Measurements from ENCODE around the gene CENPX. TPM values are rescaled to one million over a fixed set of nuclear protein-coding genes. Genes with fewer than 3 reads are reported as not detected.

CENPX gene
- total RNA-seq, 1 donor from 2014 or later: 20.9 TPM

DNA sequence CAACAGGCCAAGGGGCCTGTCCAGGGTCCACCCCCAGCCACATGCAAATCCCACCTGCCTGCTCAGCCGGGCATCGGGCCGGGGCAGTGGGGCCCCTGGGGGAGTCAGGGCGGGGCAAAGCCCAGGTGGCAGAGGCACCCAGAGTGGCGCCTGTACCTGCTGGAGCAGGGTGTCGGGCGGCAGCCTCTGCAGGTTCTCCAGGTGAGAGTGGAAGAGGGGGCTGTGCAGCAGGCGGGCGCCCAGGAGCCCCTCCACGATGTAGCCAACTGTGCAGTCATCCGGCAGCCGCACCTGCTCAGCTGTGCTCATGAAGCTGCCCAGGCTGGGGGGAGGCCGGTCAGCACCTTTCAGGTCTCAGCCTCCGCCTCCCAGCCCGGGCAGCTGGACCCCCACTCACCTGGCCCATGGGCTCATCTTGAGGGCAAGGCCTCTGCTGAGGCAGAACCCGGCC, 26.9 kb upstream of the CENPX start:
- Histone ChIP-seq H3K9ac (ENCODE audit: low read depth in 1 of 3, low read length in 3 of 3) (no peak overlapping the region), H3K4me3 (ENCODE audit: low read length in 3 of 3) (no peak overlapping the region), H3K36me3 (ENCODE audit: control insufficient read depth in 3 of 3, insufficient read depth in 3 of 3, low read length in 3 of 3) (peaks cover 28 to 41% (median 29%) of the 10 kb centered on the region in 3 donors), H3K27ac (ENCODE audit: low read depth, low read length) (no peak overlapping the region), H3K9me3 (ENCODE audit: control insufficient read depth in 3 of 3, low read length in 3 of 3) (no peaks in the 10 kb centered on the region), H3K4me1 (ENCODE audit: control insufficient read depth in 3 of 3, insufficient read depth in 3 of 3, low read length in 3 of 3) (peaks cover 25 to 35% (median 26%) of the 10 kb centered on the region in 3 donors), H3K27me3 (ENCODE audit: control insufficient read depth in 3 of 3, insufficient read depth in 3 of 3, low read length in 3 of 3) (no peaks in the 10 kb centered on the region)

DNA sequence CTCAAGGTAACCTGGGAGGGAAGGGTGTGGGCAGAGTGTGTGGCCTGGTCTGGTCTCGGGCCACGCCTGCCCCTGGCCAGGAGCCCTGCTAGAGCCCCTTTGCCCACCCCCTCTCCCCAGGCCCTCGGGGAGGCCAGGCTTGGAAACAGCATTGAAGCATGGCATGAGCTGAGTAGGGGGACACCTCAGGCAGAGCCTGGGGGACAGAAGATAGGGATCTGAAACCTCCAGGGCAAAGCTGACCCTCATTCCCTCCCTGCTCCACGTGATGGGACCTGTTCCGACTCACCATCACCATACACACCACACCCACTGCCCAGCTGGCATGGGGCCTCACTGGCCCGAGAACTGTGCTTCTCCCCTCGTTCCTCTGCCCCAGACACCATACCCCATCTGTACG, 26.4 kb upstream of the CENPX start:
- H3K9me3 ChIP-seq (ENCODE audit: control insufficient read depth in 3 of 3, low read length in 3 of 3): no peaks in the 10 kb centered on the region
- H3K4me1 ChIP-seq (ENCODE audit: control insufficient read depth in 3 of 3, insufficient read depth in 3 of 3, low read length in 3 of 3): peaks cover 25 to 35% (median 26%) of the 10 kb centered on the region in 3 donors
- no peak overlapping the region for H3K27ac ChIP-seq (ENCODE audit: low read depth, low read length)

DNA sequence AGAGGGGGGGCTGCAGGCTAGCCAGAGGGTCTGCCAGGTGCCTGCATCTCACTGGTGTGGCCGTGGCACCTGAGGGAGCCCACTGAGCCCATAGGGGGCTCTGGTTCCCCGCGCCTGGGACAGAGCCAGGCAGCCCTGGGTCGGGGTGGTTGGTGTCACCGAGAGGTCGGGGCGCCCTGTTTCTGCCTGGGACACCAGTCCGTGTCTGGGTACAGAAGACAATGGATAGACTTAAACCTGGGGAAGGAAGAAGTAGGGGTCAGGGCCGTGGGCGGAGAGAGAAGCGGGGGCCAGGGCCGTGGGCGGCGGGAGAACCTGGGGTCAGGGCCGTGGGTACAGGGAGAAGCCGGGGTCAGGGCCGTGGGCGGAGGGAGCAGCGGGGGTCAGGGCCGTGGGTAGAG, 25.9 kb upstream of the CENPX start:
- H3K36me3 ChIP-seq (ENCODE audit: control insufficient read depth in 3 of 3, insufficient read depth in 3 of 3, low read length in 3 of 3): peaks cover 19 to 32% (median 21%) of the 10 kb centered on the region in 3 donors
- peaks cover 21 to 30% (median 23%) of the 10 kb centered on the region in 3 donors for H3K4me1 ChIP-seq (ENCODE audit: control insufficient read depth in 3 of 3, insufficient read depth in 3 of 3, low read length in 3 of 3)
- H3K27me3 ChIP-seq (ENCODE audit: control insufficient read depth in 3 of 3, insufficient read depth in 3 of 3, low read length in 3 of 3): no peaks in the 10 kb centered on the region
- H3K27ac ChIP-seq (ENCODE audit: low read depth, low read length): no peak overlapping the region
- H3K9ac ChIP-seq (ENCODE audit: low read depth in 1 of 3, low read length in 3 of 3): no peak overlapping the region
- no peak overlapping the region for H3K4me3 ChIP-seq (ENCODE audit: low read length in 3 of 3)
- no peaks in the 10 kb centered on the region for H3K9me3 ChIP-seq (ENCODE audit: control insufficient read depth in 3 of 3, low read length in 3 of 3)

More for the DNA sequence above, 26.4 kb upstream of the CENPX start:
- H3K36me3 ChIP-seq (ENCODE audit: control insufficient read depth in 3 of 3, insufficient read depth in 3 of 3, low read length in 3 of 3): peaks cover 25 to 37% (median 26%) of the 10 kb centered on the region in 3 donors
- no peaks in the 10 kb centered on the region for H3K27me3 ChIP-seq (ENCODE audit: control insufficient read depth in 3 of 3, insufficient read depth in 3 of 3, low read length in 3 of 3)
- no peak overlapping the region for H3K9ac ChIP-seq (ENCODE audit: low read depth in 1 of 3, low read length in 3 of 3)
- no peak overlapping the region for H3K4me3 ChIP-seq (ENCODE audit: low read length in 3 of 3)

DNA sequence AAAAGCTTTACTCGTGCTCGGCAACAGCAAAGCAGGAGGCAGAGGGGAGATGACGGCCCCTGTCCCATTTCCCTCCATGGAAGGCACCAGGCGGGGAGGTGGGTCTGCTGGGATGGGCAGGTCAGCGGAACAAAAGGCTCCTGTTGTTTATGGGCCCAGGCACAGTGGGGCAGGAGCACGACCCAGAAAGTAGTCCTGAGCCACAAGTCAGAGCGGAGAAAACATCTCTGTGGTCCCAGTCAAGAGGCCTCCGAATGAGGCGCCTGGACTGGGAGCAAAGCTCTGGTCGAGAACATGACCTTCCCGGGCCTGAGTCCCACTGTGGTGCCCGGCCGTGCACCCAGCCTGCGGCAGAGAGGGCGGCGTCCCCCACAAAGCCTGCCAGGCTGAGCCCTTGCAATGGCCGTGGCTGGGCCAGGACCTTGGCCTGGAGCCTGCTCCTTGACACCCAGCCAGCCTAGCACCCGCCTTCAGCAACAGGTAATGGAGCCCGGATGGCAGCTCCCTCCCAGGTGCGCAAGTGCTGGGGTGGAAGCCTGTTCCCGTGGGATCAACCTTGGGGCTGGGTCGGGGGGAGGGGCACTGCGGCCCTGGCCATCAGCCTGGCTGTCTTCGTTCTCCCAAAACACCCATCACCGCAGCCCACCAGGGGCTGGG, 25.4 kb upstream of the CENPX start:
- H3K27ac ChIP-seq (ENCODE audit: low read depth, low read length): no peak overlapping the region
- no peak overlapping the region for H3K9ac ChIP-seq (ENCODE audit: low read depth in 1 of 3, low read length in 3 of 3)

DNA sequence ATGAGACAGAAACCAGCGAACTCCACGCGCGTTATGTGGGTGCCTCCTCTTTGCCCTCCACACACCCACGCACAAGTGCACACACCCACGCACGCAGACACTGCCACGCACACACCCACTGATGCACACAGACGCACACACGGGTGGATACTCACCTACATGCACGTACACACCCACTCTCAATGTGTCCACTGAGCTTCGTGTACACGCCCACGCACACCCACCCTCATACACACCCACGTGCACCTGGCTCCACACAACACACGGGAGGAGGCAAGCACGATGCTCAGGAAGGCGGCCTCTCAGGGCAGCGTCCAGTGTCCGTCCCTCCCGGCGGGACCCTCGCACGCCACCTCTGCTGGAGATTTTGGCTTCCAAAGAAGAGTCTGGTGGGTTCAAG, 24.7 kb upstream of the CENPX start:
- no peak overlapping the region for H3K4me3 ChIP-seq (ENCODE audit: low read length in 3 of 3)
- H3K27ac ChIP-seq (ENCODE audit: low read depth, low read length): no peak overlapping the region
- peaks cover 9 to 18% (median 12%) of the 10 kb centered on the region in 3 donors for H3K4me1 ChIP-seq (ENCODE audit: control insufficient read depth in 3 of 3, insufficient read depth in 3 of 3, low read length in 3 of 3)
- no peak overlapping the region for H3K9ac ChIP-seq (ENCODE audit: low read depth in 1 of 3, low read length in 3 of 3)
- no peaks in the 10 kb centered on the region for H3K27me3 ChIP-seq (ENCODE audit: control insufficient read depth in 3 of 3, insufficient read depth in 3 of 3, low read length in 3 of 3)
- peaks cover 19 to 29% (median 21%) of the 10 kb centered on the region in 3 donors for H3K36me3 ChIP-seq (ENCODE audit: control insufficient read depth in 3 of 3, insufficient read depth in 3 of 3, low read length in 3 of 3)
- no peaks in the 10 kb centered on the region for H3K9me3 ChIP-seq (ENCODE audit: control insufficient read depth in 3 of 3, low read length in 3 of 3)

More for the DNA sequence above, 25.4 kb upstream of the CENPX start:
- H3K27me3 ChIP-seq (ENCODE audit: control insufficient read depth in 3 of 3, insufficient read depth in 3 of 3, low read length in 3 of 3): no peaks in the 10 kb centered on the region
- no peak overlapping the region for H3K4me3 ChIP-seq (ENCODE audit: low read length in 3 of 3)
- H3K4me1 ChIP-seq (ENCODE audit: control insufficient read depth in 3 of 3, insufficient read depth in 3 of 3, low read length in 3 of 3): peaks cover 16 to 25% (median 18%) of the 10 kb centered on the region in 3 donors
- no peaks in the 10 kb centered on the region for H3K9me3 ChIP-seq (ENCODE audit: control insufficient read depth in 3 of 3, low read length in 3 of 3)
- peaks cover 19 to 29% (median 21%) of the 10 kb centered on the region in 3 donors for H3K36me3 ChIP-seq (ENCODE audit: control insufficient read depth in 3 of 3, insufficient read depth in 3 of 3, low read length in 3 of 3)

DNA sequence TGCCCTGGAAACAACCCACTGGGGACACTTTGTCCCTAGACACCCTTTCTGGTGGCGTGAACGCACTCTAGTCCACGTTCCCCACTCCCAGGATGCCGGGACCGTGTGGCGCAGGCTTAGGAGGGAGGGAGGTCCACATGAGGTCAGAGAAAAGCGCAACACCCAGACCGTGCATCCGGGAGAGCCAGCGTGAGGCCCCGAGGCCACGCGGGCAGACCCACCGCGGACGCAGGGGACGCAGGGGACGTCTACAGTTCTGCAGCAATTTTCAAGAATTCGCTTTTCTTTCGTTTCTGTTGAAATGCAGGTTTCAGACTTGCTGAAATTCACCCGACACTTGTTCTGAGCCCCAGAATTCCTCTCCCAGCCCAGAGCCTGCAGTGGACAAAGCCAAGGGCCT, 24.2 kb upstream of the CENPX start:
- no peaks in the 10 kb centered on the region for H3K9me3 ChIP-seq (ENCODE audit: control insufficient read depth in 3 of 3, low read length in 3 of 3)
- no peak overlapping the region for H3K27ac ChIP-seq (ENCODE audit: low read depth, low read length)
- peak overlapping the region in 1 of 3 donors; percentile 8 for H3K9ac ChIP-seq (ENCODE audit: low read depth in 1 of 3, low read length in 3 of 3)
- H3K4me3 ChIP-seq (ENCODE audit: low read length in 3 of 3): no peak overlapping the region
- H3K36me3 ChIP-seq (ENCODE audit: control insufficient read depth in 3 of 3, insufficient read depth in 3 of 3, low read length in 3 of 3): peaks cover 19 to 29% (median 21%) of the 10 kb centered on the region in 3 donors
- H3K4me1 ChIP-seq (ENCODE audit: control insufficient read depth in 3 of 3, insufficient read depth in 3 of 3, low read length in 3 of 3): peaks cover 9 to 14% (median 9%) of the 10 kb centered on the region in 3 donors
- no peaks in the 10 kb centered on the region for H3K27me3 ChIP-seq (ENCODE audit: control insufficient read depth in 3 of 3, insufficient read depth in 3 of 3, low read length in 3 of 3)

DNA sequence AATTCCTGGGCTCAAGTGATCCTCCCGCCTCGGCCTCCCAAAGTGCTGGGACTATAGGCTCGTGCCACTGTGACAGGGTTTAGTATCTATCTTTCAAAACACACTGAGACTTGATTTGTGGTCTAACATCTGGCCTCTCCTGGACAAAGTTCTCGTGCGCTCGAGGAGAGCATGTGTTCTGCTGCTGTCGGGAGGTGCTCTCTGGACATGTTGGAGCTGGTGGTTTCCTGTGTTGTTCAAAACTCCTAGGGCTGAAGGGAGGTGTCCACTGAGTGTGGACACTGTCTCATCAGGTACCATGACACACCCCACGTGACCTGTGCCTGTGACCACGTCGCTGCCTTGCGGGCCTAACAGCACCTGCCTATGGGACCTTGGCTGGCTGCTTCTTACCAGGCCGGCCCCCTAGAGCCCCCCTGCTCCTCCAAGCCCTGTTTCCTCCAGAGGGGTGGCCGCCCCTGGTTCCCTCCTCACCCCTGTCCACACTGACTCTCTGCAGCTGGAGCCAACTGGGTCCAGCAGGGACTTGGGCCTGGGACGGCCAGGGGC, 23.3 kb upstream of the CENPX start:
- H3K27ac ChIP-seq (ENCODE audit: low read depth, low read length): no peak overlapping the region
- H3K4me3 ChIP-seq (ENCODE audit: low read length in 3 of 3): no peak overlapping the region
- H3K9me3 ChIP-seq (ENCODE audit: control insufficient read depth in 3 of 3, low read length in 3 of 3): no peaks in the 10 kb centered on the region
- H3K4me1 ChIP-seq (ENCODE audit: control insufficient read depth in 3 of 3, insufficient read depth in 3 of 3, low read length in 3 of 3): peaks cover 9 to 13% (median 9%) of the 10 kb centered on the region in 3 donors
- H3K36me3 ChIP-seq (ENCODE audit: control insufficient read depth in 3 of 3, insufficient read depth in 3 of 3, low read length in 3 of 3): peaks cover 19 to 29% (median 21%) of the 10 kb centered on the region in 3 donors
- H3K9ac ChIP-seq (ENCODE audit: low read depth in 1 of 3, low read length in 3 of 3): no peak overlapping the region
- H3K27me3 ChIP-seq (ENCODE audit: control insufficient read depth in 3 of 3, insufficient read depth in 3 of 3, low read length in 3 of 3): no peaks in the 10 kb centered on the region

DNA sequence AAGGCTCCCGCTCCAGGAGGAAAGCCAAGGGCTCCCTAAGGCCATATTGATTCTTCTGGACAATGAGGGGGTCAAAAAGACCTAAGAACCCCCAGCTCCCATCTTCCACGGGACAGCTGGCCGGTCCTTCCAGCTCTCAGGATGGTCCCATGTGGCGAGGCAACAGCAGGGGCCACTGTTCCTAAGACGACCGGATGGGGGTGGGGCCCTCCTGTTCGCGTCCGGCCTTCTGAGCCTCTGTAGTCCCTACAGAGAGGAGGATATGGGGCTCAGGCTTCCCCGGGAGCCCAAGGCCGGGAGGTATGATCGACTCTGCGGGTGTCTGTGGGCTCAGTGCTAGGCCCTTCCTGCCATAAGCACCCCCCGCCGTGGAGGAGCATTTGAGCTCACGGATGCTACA, 20.8 kb upstream of the CENPX start:
- no peak overlapping the region for H3K9ac ChIP-seq (ENCODE audit: low read depth in 1 of 3, low read length in 3 of 3)
- no peak overlapping the region for H3K27ac ChIP-seq (ENCODE audit: low read depth, low read length)
- no peaks in the 10 kb centered on the region for H3K9me3 ChIP-seq (ENCODE audit: control insufficient read depth in 3 of 3, low read length in 3 of 3)
- peaks cover 9 to 17% (median 12%) of the 10 kb centered on the region in 3 donors for H3K36me3 ChIP-seq (ENCODE audit: control insufficient read depth in 3 of 3, insufficient read depth in 3 of 3, low read length in 3 of 3)
- H3K27me3 ChIP-seq (ENCODE audit: control insufficient read depth in 3 of 3, insufficient read depth in 3 of 3, low read length in 3 of 3): no peaks in the 10 kb centered on the region
- H3K4me1 ChIP-seq (ENCODE audit: control insufficient read depth in 3 of 3, insufficient read depth in 3 of 3, low read length in 3 of 3): no peaks in the 10 kb centered on the region
- no peak overlapping the region for H3K4me3 ChIP-seq (ENCODE audit: low read length in 3 of 3)

DNA sequence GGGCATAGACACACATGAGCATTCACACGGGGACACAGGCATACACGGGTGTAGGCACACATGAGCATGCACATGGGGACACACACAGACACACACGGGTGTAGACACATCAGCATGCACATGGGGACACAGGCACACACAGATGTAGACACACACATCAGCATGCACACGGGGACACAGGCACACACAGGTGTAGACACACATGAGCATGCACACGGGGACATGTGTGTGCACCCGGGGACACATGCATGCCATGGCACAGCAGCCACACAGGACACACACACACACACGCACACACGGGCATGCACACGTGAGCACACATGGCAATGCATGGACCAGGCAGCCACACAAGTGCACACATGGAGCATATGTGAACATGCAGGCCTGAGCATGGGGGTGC, 20.0 kb upstream of the CENPX start:
- H3K4me1 ChIP-seq (ENCODE audit: control insufficient read depth in 3 of 3, insufficient read depth in 3 of 3, low read length in 3 of 3): peaks cover 4 to 5% (median 4%) of the 10 kb centered on the region in 3 donors
- H3K27me3 ChIP-seq (ENCODE audit: control insufficient read depth in 3 of 3, insufficient read depth in 3 of 3, low read length in 3 of 3): no peaks in the 10 kb centered on the region
- H3K9ac ChIP-seq (ENCODE audit: low read depth in 1 of 3, low read length in 3 of 3): no peak overlapping the region
- H3K36me3 ChIP-seq (ENCODE audit: control insufficient read depth in 3 of 3, insufficient read depth in 3 of 3, low read length in 3 of 3): peaks cover 4 to 10% (median 7%) of the 10 kb centered on the region in 3 donors
- H3K27ac ChIP-seq (ENCODE audit: low read depth, low read length): no peak overlapping the region
- no peak overlapping the region for H3K4me3 ChIP-seq (ENCODE audit: low read length in 3 of 3)
- H3K9me3 ChIP-seq (ENCODE audit: control insufficient read depth in 3 of 3, low read length in 3 of 3): no peaks in the 10 kb centered on the region

DNA sequence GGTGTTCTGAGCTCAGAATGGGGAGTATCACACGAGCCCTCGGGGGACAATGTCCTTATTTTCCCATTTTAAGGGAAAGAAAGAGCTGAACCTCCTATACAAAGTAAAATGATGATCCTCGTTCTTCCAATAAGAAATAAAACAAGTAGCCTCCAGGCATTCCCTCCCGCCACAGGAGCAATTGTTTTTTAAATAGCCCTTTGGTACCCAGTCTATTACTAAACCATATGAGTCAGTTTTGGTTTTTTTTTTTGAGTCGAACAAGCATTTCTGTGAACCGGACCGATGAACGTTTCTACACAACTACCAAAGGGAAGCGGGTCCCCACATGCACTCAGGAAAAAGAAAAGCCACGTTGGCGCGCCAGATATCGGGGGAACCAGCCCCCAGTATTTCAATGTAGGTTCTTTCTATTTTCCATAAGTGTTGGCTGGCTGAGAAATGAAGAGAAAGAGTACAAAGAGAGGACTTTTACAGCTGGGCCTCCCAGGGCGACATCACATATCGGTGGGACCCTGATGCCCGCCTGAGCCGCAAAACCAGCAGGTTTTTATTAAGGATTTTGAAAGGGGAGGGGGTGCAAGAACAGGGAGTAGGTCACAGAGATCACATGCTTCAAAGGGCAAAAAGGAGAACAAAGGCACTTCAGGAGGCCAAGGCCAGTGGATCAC, 18.6 kb upstream of the CENPX start:
- Histone ChIP-seq H3K9me3 (ENCODE audit: control insufficient read depth in 3 of 3, low read length in 3 of 3) (no peaks in the 10 kb centered on the region), H3K36me3 (ENCODE audit: control insufficient read depth in 3 of 3, insufficient read depth in 3 of 3, low read length in 3 of 3) (no peaks in the 10 kb centered on the region), H3K9ac (ENCODE audit: low read depth in 1 of 3, low read length in 3 of 3) (no peak overlapping the region), H3K27me3 (ENCODE audit: control insufficient read depth in 3 of 3, insufficient read depth in 3 of 3, low read length in 3 of 3) (no peaks in the 10 kb centered on the region), H3K4me3 (ENCODE audit: low read length in 3 of 3) (no peak overlapping the region), H3K4me1 (ENCODE audit: control insufficient read depth in 3 of 3, insufficient read depth in 3 of 3, low read length in 3 of 3) (peaks cover 9 to 14% (median 11%) of the 10 kb centered on the region in 3 donors), H3K27ac (ENCODE audit: low read depth, low read length) (no peak overlapping the region)
